Testis (tissue), 2 donors: ENCODE measurements around the gene GJA4.

ENCODE experiments used
- CTCF ChIP-seq, 3 experiments: fragments of 450-650 bp in 2 of 3; fragments of 200-600 bp in 1 of 3; sonication (generic) in 1 of 3; IDR thresholded peaks; one replicate each; pipeline ENCODE4 v1.5.1; 2016 to 2019; ENCODE audit warnings: antibody characterized with exemption in 3 of 3, mild to moderate bottlenecking in 2 of 3, moderate library complexity in 1 of 3
- POLR2A ChIP-seq: fragments of 450-650 bp; IDR thresholded peaks from one replicate; pipeline ENCODE4 v1.6.1; 2017; ENCODE audit warnings: antibody characterized with exemption, mild to moderate bottlenecking, moderate library complexity

GRCh38 chr1:34842952-34843371 lies 50.2 kb downstream of the GJA4 start:
- no peak for TF ChIP-seq CTCF (IDR thresholded peaks at IDR 0.05)
- TF ChIP-seq POLR2A = no peak
